Colonic mucosa (tissue), 4 donors: ENCODE results near the gene SNAPC4. TPM values are rescaled to one million over a fixed set of nuclear protein-coding genes. Genes with fewer than 3 reads are reported as not detected.

Experiments
- DNase-seq: peaks from one replicate; pipeline ENCODE4 v3.0.0-alpha.2; 2020
- H3K27ac ChIP-seq: fragments of 200-600 bp; one replicate; pipeline ENCODE4 v1.8.0; 2021
- H3K27me3 ChIP-seq: fragments of 200-600 bp; one replicate; pipeline ENCODE4 v1.8.0; 2021
- H3K36me3 ChIP-seq: fragments of 200-600 bp; one replicate; pipeline ENCODE4 v1.8.0; 2021
- H3K4me1 ChIP-seq: fragments of 200-600 bp; one replicate; pipeline ENCODE4 v1.8.0; 2021; ENCODE audit warnings: mild to moderate bottlenecking
- H3K4me3 ChIP-seq: fragments of 200-600 bp; one replicate; pipeline ENCODE4 v1.8.0; 2021
- H3K9ac ChIP-seq, 2 donors: one replicate each; pipeline ENCODE4 v1.7.0; 2013; ENCODE audit warnings: control low read depth in 2 of 2, low read depth in 2 of 2, low read length in 2 of 2
- H3K9me3 ChIP-seq: fragments of 200-600 bp; one replicate; pipeline ENCODE4 v1.8.0; 2021
- CTCF ChIP-seq: fragments of 200-600 bp; IDR thresholded peaks from one replicate; pipeline ENCODE4 v1.8.0; 2022; ENCODE audit warnings: antibody characterized with exemption, mild to moderate bottlenecking
- intact Hi-C: fragments of 100-400 bp; cut with DNase I; formaldehyde crosslinking; loops from one replicate; pipeline ENCODE4 v1.14.1; 2022
- total RNA-seq, 2 donors: library from RNA; stranded (reverse); fragmentation: NEBNext Ultra II Directional in 1 of 2; extraction: Animal tissue kit (Norgen Biotek cat#: 25700) in 1 of 2; gene quantifications; one replicate each; pipeline ENCODE4 v1.2.1, GENCODE V29; 2021
- donor health status: healthy.
- donor health status: DM: no; HTN: no; CAD: no.
- donor health status: DM: no; HTN: no; CAD: no.

SNAPC4 gene
- total RNA-seq, 2 donors from 2014 or later = 6.0 to 9.7 TPM

- Histone ChIP-seq H3K9me3 (no peaks in the 10 kb centered on the region), H3K4me1 (no peaks in the 10 kb centered on the region), H3K4me3 (no peak overlapping the region), H3K27me3 (no peaks in the 10 kb centered on the region), H3K9ac (no peak overlapping the region), H3K36me3 (no peaks in the 10 kb centered on the region), H3K27ac (no peak overlapping the region)
- intact Hi-C loops = no loop called here
- DNase-seq = no peak
- no peak for TF ChIP-seq CTCF
These were observed 28.5 kb downstream of the SNAPC4 start for GRCh38 chr9:136371533-136371880.

GRCh38 chr9:136370687-136371532 lies 29.1 kb downstream of the SNAPC4 start:
- no peak for TF ChIP-seq CTCF
- H3K27me3 ChIP-seq = no peaks in the 10 kb centered on the region
- H3K9ac ChIP-seq = no peak overlapping the region
- no peak overlapping the region for H3K27ac ChIP-seq
- DNase-seq = no peak
- H3K36me3 ChIP-seq = no peaks in the 10 kb centered on the region
- H3K9me3 ChIP-seq = no peaks in the 10 kb centered on the region
- intact Hi-C loops = no loop called here
- no peak overlapping the region for H3K4me3 ChIP-seq
- no peaks in the 10 kb centered on the region for H3K4me1 ChIP-seq

- no peaks in the 10 kb centered on the region for H3K36me3 ChIP-seq
- DNase-seq = no peak
- H3K9me3 ChIP-seq = no peaks in the 10 kb centered on the region
- H3K4me1 ChIP-seq = no peaks in the 10 kb centered on the region
- no peak for TF ChIP-seq CTCF
- H3K4me3 ChIP-seq = no peak overlapping the region
- H3K27me3 ChIP-seq = no peaks in the 10 kb centered on the region
- intact Hi-C loops = no loop called here
- H3K9ac ChIP-seq = no peak overlapping the region
- no peak overlapping the region for H3K27ac ChIP-seq
These were observed 29.9 kb downstream of the SNAPC4 start for GRCh38 chr9:136370037-136370436.

GRCh38 chr9:136368190-136368589 lies 31.8 kb downstream of the SNAPC4 start:
- Histone ChIP-seq H3K27ac (no peak overlapping the region), H3K9me3 (no peaks in the 10 kb centered on the region), H3K4me1 (peaks cover 4% of the 10 kb centered on the region), H3K4me3 (no peak overlapping the region), H3K36me3 (no peaks in the 10 kb centered on the region), H3K27me3 (no peaks in the 10 kb centered on the region), H3K9ac (no peak overlapping the region)
- intact Hi-C loops = no loop called here
- DNase-seq = no peak
- TF ChIP-seq CTCF = no peak

GRCh38 chr9:136367296-136368145 lies 32.4 kb downstream of the SNAPC4 start:
- DNase-seq = no peak
- Histone ChIP-seq H3K4me1 (peaks cover 7% of the 10 kb centered on the region), H3K4me3 (no peak overlapping the region), H3K9me3 (no peaks in the 10 kb centered on the region), H3K9ac (no peak overlapping the region), H3K27me3 (no peaks in the 10 kb centered on the region), H3K27ac (no peak overlapping the region), H3K36me3 (no peaks in the 10 kb centered on the region)
- no peak for TF ChIP-seq CTCF
- intact Hi-C loops = no loop called here
